Measurements from ENCODE around the gene PPFIBP2.

PPFIBP2 gene

DNA sequence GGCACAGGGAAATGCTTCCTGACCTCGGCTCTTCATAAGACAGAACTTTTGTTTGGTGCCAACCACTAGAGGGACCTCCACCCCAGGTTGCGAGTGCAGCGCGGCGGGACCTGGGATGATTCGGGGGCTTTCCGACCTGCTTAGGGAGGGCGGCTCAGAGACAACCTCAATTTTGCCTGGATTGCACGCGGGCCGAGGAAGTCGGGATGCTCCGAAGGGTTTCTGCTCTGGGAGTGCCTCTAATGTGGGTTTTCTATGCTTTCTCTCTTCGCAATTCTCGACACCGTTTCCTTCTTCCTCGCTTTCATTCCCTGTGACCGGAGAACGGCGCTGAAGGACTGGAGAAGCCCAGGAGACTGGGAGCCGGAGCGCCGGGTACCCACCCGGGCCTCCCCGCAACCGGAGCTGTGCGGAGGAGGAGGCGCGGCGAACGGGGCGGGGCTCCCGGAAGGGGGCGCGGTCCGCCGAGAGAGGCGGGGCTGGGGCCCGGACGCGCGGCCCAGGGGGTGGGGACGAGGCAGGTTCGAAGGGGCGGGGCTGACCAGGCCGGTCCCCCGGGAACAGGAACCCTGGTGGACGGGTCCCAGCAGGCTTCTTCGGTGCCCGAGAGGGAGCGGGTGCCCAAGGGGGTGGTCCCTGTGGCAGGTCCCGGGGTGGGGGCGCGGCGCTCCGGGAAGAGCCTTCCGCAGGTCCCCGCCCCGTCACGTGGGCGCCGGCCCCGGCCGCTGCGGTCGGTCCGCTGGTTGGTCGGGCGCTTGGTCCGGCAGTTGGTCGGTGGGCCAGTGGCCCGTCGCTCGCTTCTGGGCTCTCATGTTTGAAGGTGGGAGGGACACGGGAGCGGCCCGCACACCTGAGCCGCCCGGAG, at the start of gene PPFIBP2:
TSS of gene PPFIBP2 (plus strand) at position 766 of the 865 bp plus-strand sequence. CDS start 35,477 bp downstream, outside the sequence.
- no peak for DNase-seq

DNA sequence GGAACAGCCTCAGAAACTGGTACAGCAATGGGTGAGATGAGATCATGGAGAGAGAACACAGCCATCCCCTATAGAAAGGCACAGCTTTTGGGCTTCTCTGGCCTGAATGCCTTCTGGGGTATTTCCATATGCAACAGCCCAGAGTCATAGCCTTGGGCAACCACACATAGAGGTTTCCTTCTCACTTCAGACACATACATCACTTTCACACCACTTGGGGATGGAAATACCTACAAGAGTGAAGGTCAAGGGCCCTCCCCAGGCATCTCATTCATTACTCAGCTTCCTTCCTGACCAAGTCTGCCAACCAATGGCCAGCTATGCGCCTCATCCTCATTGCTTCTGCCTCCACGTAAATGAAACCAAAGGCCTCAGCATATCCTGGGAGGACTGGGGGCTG, 46.1 kb upstream of the PPFIBP2 start:
- DNase-seq: no peak

DNA sequence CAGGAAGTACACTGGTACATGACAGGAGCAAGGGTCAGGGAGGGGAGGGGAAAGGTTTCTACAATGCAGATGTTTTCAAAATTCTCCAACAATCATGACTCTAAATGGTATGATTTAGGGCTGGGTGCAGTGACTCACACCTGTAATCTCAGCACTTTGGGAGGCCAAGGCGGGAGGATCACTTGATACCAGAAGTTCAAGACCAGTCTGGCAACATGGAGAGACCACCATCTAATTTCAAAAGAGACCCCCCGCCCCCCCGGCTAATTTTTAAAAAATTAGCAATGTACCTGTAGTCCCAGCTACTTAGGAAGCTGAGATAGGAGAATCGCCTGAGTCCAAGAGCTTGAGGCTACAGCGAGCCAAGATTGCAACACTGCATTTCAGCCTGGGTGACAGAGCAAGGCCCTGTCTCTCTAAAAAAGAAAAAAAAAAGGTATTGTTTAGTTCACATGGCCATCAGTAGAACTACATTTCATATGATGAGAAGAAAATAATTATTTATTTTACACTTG, 44.4 kb upstream of the PPFIBP2 start:
- DNase-seq: no peak

DNA sequence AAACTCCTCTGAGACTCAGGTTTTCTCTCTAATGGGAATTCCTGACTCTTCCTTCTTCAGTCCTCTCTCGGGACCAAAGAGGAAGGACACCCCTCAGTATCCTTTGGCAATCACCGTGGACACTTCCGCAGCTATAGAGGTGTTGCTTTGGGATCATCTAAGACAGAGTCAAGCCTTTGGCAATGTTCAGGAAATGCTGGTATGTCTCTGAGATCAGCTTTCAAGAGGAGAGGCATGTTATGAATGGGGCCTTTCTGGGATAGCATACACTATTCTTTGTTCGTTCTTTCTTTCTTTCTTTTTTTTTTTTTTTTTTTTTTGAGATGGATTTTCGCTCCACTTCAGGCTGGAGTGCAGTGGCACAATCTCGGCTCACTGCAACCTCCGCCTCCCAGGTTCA, 42.7 kb upstream of the PPFIBP2 start:
- no peak for DNase-seq

DNA sequence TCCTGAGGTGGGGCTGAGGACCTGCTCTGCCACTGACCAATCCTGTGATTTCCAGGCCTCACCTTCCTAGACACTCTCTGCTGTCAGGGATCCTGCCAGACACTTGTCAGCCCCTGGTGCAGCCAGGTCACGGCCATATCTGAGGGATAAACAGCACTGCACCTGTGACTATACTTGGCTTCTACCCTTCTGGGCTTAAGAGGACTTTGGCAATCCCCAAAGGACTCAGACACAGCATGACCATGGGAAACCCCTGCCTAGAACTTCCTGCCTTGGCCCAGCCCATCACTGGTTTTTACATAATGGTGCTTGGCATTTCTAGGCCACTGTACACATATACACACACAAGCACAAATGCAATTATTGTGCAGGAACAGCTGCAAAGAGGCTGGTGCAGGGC, 40.1 kb upstream of the PPFIBP2 start:
- DNase-seq: no peak

DNA sequence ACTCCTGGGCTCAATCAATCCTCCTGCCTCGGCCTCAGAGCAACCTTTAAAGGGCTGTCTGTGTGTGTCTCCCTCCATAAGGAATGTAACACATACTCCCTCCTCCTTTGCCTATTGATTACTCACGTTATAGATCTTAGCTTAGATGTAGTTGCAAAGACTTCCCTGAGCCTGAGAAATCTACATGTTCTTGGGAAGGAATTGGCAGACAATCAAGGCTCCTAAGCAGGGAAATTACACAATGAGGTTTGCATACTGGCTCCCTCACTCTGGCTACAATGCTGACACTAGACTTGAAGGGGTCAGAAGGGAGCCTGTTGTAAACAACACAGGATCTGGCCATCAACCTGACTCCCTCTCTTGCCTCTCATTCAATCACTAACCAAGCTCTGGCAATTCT, 33.7 kb upstream of the PPFIBP2 start:
- no peak for DNase-seq

DNA sequence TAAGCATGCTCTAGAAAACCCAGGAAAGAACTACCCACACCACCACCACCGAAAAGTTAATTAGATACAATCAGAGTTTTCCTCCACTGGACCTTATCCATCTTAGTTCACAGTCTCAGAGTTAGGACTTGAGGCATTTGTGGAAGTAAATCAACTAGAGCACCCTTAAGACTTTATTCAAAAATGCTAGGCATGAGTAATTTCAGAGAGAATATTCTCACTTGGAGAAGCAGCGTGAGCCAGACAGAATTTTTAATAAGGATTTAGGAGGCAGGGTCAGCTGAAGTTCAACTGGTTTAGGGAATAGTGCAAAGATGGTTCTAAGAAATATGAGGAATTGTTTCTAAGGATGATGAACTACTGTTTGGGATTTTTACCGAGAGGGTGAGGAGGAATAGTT, 29.7 kb upstream of the PPFIBP2 start:
- no peak for DNase-seq

DNA sequence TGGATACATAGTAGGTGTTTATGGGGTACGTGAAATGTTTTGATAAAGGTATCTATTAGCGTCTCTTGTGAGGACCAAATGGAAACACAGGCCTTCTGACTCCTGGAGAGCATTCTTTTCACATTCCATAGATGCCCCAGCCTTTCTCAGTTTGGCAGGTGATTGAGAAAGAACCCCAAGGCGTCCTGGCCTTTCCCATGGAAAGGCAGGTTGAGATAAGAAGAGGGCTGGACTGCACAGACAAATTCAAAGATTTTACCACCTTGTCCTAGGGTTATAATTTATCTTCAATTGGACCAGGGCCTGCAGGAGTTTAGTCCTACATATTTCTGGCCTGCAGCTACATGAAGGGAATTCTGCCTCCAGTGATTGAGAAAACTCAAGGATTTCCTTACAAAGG, 29.2 kb upstream of the PPFIBP2 start:
- DNase-seq: no peak

DNA sequence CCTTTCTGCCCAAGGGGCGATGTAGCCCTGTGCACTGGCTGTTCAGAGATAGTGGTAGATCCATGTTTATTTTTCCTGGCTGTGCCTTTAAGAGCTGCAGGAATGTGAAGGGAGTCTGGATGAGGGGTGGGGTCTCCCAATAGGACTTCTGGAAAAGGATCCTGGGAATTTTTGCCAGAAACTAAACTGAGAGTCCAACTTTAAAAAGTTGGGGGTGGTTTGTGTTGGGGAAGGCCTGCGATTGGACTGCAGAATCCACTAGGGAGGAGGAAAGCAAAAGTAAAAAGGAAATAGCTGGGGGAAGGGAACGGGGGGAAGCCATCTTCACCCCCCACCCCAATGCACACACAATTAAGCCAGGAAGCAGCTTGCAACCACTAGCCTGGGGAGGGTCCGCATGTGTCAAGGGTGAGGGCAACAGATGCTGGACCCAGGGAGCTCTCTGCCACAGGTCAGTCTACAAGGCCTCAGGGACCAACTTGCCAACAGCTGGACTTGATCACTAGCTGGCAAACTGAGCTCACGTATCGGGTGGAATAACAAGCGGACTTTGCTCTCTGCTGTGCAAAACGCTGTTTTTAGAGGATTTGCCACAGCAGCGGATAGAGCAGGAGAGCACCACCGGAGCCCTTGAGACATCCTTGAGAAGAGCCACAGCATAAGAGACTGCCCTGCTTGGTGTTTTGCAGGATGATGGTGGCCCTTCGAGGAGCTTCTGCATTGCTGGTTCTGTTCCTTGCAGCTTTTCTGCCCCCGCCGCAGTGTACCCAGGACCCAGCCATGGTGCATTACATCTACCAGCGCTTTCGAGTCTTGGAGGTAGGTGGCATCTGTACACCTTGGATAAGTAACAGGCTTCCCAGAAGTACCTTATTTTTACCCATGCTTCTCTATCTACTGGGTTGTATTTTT, 28.4 kb upstream of the PPFIBP2 start, which contains the start of gene OLFML1:
TSS of gene OLFML1 (plus strand) at position 321 of the 912 bp plus-strand sequence. CDS start at position 691, 370 bp downstream.
- no peak for DNase-seq

DNA sequence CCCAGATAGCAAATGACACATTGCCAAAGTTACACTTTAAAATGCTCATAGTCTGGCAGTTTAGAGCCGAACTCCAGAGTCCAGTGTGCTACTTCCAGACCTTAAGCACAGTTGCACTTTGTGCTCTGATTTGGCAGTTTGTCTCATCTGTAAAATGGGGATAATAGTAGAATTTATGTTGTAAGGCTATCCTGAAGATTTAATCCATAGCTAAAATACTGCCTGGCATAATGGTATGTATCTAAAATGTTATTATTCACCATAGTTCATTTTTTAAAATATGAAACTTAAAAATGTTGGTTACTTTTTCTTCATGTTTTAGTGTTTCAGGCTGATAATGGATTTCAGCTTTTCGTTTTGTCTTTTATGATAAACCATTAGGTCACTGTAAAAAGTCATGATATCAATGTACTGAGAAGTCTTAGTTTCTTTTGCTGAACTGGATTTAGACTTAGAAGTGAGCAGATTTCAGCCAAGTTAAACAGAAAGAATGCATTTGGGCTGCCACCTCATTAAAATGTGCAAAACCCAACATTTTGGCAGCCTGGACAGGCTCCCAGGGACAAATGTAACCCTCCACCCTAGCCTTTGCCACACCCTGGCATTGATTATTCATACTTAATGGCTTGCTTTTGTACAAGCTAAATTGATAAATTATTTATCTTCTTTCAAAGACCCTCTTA, 27.6 kb upstream of the PPFIBP2 start:
- DNase-seq: no peak

DNA sequence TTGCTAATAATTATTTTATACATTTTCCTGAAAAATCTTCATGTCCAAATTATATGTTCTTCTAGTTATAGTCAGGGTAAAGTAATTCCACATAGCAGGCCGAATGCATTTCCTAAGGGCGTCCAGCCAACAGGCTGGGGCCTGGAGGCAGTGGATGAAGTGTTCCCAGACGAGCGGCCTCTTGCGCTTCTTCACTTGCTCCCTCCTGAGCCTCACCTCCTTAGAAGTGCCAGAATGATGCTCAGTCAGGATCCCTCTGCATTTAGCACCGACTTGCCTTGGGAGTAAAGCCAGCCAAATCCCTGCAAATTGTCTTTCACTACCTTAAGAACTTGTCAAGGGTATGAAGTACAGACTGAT, 27.0 kb upstream of the PPFIBP2 start:
- no peak for DNase-seq

DNA sequence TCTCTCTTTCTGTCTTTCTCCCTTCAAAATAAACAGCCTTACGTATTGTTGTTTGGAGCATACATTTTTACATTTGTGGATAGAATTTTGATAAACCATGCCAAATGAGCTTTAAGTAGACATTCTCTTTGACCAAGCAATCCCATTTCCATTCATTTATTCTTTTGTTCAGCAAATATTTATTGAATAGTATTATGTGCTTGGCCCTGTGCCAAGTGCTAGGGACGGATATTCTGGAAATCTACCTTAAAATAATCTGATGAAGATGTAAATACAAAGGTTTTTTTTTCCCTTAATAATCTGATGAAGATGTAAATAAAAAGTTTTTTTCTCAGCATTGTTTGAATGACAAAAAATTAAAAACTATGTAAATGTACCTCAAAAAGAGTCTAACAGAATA, 26.4 kb upstream of the PPFIBP2 start:
- DNase-seq: no peak

DNA sequence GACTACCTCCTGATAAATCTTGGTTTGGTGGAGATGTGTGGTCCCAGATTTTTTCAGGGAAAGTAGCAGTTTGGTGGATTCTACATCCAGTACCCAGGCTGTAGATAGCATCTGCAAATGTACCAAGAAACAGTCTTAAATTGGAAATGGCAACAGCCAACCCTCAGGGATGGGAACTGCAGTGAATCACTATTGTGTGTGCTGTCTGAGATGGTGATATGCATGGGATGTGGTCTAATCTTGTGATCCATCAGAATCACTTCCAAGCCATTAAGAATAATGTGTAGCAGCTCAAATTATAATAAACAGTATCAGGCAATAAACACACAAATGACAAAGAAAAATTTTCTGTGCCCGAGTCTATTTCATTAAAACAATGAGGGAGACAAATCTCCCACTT, 25.1 kb upstream of the PPFIBP2 start:
- no peak for DNase-seq

DNA sequence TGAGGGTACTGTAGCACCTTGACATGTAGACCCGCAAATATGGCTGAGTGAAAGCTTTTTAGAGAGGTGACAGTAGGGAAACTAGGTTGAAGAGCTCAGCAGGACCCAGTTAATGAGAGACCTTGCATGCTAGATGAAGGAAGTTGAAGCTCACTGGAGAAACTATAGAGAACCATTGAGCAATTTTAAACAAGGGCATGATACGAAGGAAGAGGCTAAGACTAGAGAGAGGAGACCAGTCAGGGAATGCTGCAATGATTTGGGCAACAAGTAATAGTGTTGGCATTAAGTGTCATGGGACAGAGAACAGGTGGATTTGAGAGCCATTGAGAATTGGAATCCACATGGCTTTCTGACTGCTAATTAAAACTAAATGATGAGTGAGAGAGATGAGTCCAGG, 24.4 kb upstream of the PPFIBP2 start:
- no peak for DNase-seq

DNA sequence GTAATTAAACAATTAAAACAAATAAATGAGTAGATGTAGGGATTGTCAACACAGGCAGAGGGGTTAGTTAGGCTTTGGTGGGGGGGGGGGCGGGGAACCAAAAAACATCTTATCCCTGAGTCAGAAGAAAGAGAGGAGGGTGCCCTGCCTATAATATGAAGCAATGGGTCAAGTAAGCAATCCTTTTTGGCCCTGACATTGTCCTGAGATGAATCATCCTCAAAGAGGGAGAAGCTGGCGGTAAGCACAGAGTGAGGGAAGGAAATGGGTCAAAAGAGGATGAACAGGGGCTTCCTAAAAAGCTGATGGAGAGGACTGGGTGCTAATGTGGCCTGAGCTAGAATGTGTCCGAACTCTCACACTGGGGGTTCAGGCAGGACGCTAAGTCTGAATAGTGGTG, 23.7 kb upstream of the PPFIBP2 start:
- no peak for DNase-seq

DNA sequence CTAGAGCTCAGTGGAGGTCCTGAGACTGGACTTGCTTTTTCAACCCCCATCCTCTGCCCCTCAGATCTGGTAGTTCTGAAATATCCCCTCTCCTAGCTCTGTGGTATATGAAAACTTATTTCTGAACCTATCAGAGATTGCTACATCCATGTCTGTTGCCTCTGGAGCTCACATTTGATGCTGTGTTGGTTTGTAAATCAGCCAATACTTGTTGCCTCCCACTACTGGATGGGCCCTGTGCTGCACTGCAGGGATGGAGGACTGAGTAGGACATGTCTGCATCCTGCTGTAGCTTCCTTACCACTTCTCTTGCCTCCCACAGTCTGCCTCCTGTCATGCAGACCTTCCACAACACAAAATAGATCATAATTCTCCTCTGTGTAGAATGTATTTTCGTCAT, 23.3 kb upstream of the PPFIBP2 start:
- no peak for DNase-seq

DNA sequence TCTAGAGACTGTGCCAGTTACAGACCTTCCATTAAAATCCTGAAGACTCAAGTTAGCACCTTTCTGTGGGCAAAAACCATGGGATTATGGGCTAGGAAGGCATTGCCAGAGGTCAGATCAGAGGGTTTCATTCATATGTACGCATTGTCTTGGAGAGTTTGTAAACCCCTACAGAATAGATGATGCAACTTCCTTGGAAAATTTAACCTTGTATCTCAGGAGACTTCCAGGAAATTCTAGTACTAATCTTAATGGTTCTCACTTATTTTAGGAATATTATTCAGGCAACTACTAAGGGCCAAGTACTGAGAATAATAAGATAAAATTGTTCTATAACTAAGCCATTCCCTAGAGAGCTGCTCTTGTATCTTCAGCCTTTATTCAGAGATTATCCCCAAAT, 21.5 kb upstream of the PPFIBP2 start:
- no peak for DNase-seq

DNA sequence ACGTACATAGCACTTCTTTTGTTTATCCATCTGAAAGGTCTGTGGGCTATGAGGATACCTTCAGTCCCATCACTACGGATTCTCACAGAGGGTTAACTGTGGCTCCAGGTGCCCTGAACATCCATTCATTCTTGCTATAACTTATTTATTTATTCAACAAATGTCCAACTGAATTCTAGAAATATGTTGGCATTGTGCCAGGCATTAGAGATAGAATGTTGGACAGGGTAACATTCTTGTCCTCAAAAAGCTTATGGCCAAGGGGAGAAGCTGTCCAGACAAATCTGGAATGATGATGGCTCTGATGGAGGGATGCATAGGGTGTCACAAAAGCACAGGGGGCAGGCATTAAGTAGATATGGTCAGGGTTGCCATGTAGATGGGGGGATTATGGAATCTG, 20.1 kb upstream of the PPFIBP2 start:
- DNase-seq: no peak

DNA sequence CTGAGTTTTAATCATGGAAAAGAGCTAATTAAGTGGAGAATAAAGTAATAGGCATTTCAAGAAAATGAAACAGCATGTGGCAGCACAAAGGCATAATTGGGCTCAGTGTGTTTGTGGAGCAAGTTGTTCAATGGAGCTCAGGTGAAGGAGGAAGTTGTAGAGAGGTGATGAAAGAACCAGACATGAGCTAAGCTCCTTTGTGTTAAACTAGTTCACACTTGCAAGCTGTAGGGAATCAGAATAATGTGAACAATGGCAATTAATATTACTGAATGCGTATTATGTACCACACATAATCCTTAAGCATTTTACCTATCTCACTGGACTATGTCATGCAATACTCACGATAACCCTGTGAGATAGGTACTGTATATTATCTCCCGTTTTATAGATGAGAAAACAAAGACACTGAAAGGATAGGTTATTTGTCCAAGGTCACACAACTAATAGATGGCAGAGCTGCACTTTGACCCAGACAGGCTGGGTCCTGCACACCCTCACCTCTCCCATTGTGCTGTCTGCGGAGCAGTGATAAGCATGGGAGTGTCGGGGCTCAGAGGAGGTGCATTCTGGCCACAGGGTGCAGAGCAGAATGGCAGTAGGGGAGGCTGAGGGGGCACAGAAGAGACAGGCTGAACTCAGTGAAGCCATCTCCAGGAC, 19.6 kb upstream of the PPFIBP2 start:
- no peak for DNase-seq

DNA sequence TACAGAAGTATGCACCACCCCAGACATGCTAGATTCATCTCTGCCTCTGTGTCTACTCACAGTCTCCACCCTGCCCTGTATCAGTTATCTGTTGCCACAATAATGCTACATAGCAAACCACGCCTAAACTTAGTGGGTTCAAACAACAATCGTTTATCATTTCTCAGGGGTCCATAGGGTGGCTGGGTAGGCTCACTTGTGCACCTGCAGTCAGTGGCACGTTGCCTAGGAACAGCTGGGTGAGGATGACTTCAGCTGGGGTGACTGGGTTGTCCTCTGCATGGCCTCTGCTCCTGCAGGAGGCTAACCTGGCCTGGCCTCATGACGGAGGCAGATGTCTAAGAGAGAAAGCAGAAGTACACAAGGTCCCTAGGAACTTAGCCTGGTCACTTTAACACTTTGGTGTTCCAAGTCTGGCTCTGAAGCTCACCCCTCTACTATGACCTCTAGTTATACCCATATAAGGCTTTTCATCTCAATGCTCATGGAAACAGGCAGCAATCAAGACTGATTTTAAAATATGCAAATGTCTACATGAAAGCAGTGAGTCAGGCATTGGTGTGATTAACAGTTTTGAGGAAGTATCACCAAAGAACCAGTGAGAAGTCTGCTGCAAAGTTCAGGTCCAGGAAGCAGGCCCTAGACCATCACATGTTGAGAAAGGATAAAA, 17.8 kb upstream of the PPFIBP2 start:
- DNase-seq: no peak

DNA sequence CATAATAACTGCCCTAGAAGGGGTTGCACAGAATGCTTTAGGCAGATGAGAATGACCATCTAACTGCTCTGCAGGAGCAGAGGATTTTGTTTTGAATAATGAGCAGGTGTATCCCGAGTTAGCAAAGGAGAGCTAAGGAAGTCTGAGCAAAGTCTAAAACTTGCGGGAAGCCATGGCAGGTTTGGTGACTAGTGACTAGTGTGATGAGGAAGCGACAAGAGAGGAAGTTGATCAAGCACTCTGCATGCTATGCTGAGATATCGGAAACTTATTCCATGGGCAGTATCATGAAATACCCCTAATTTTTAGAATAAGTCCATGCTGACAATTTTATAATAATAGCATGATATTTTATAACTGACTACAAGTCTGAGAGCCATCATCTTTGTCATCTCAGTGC, 15.6 kb upstream of the PPFIBP2 start:
- no peak for DNase-seq

DNA sequence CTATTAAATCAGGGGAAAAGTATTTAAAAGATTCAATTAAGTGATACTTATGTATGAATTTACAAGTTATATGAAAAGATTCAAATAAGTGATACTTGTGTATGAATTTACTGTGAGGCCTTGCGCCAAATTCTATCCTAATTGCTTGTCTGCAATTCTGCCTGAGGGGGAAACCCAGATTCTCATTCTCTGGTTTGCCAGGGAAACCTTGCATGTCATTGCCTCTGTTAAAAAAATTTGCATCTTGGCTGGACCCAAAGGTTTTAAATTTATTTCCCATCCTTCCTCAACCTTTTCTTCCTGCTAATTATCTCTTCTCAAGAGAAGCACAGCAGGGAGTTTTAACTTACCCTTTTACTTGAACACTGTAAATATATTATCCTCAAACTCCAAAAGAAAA, 14.7 kb upstream of the PPFIBP2 start:
- no peak for DNase-seq

Data from SHP77 (cell line).